Thyroid gland (tissue), 4 donors: ENCODE data around the gene JAKMIP1. TPM values are rescaled to one million over a fixed set of nuclear protein-coding genes. Genes with fewer than 3 reads are reported as not detected.

Source experiments
- DNase-seq, 2 donors: peaks; one replicate each; pipeline ENCODE4 v3.0.0-alpha.2; 2019
- H3K27ac ChIP-seq, 3 donors: fragments of 200-600 bp; sonication (generic); 1 replicate in 2 of 3; 2 replicates in 1 of 3; pipeline ENCODE4 v1.5.1; 2016 to 2019; ENCODE audit warnings: mild to moderate bottlenecking in 1 of 3, moderate library complexity in 1 of 3
- H3K27me3 ChIP-seq: fragments of 200-600 bp; sonication (generic); one replicate; pipeline ENCODE4 v1.5.1; 2019
- H3K36me3 ChIP-seq, 2 donors: fragments of 200-600 bp; sonication (generic); one replicate each; pipeline ENCODE4 v1.5.1; 2016 to 2019
- H3K4me1 ChIP-seq, 2 donors: fragments of 200-600 bp; sonication (generic); one replicate each; pipeline ENCODE4 v1.5.1; 2017 to 2019
- H3K4me3 ChIP-seq, 3 donors: fragments of 200-600 bp; sonication (generic); replicated peaks in 1 of 3; 1 replicate in 2 of 3; 2 replicates in 1 of 3; pipeline ENCODE4 v1.5.1; 2016; ENCODE audit warnings: mild to moderate bottlenecking in 1 of 3
- H3K9me3 ChIP-seq: fragments of 200-600 bp; sonication (generic); one replicate; pipeline ENCODE4 v1.5.1; 2017
- CTCF ChIP-seq, 6 experiments: fragments of 200-600 bp in 3 of 6; fragments of 450-650 bp in 3 of 6; sonication (generic) in 3 of 6; IDR thresholded peaks; one replicate each; pipeline ENCODE4 v1.5.1; 2016 to 2019; ENCODE audit warnings: antibody characterized with exemption in 6 of 6, mild to moderate bottlenecking in 2 of 6, inconsistent platforms in 1 of 6, moderate library complexity in 1 of 6
- POLR2A ChIP-seq, 2 donors: fragments of 450-650 bp; IDR thresholded peaks; one replicate each; pipeline ENCODE4 v1.6.1; 2017; ENCODE audit warnings: antibody characterized with exemption in 2 of 2, mild to moderate bottlenecking in 2 of 2, moderate library complexity in 1 of 2
- WGBS, 2 donors: methylation state at CpG; one replicate each; pipeline ENCODE4 v1.1.5; 2017; 5-methylcytosine and 5-hydroxymethylcytosine counted together
- intact Hi-C: fragments of 100-400 bp; cut with DNase I; formaldehyde crosslinking; loops from one replicate; pipeline ENCODE4 v1.15.1; 2023
- total RNA-seq, 4 donors: library from RNA; depleted of rRNA; stranded (reverse); fragments of >200 nt; gene quantifications; one replicate each; pipeline ENCODE4 v1.2.3, GENCODE V29; 2016

Gene JAKMIP1
- total RNA-seq, 4 donors from 2014 or later = 0.67 to 1.9 (median 1.1) TPM

DNA sequence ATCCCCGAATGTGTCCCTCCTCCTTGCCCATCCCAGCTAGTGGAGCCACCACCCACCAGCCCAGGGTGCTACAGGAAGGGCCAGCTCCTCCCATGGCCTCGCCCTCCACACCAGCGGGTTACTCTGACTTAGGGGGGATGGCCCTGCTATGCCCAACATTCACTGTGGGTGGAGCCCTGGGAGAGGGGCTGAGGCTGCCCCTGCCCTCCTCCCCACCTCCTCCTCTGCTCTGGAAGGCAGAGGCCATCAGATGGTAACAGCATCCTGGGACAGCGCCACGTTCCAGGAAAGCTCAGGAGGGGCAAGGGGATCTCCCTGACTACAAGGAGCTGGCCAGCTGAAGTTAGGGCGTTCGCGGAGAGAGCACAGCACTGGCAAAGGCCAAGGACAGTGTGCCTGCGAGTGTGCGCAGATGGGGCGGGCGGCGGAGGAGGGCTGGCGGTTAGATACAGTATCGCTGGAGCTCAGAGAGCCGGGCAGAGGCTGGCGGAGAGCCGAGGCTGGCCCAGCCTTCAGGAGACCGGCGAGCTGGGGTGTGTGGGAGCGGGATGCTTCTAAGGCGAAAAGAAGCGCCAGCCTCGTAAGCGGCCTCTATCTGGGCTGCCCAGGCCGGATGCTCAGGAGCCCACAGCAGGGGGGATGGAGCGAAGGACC is 1.5 kb downstream of the JAKMIP1 start:
- intact Hi-C loops = no loop called here

GRCh38 chr4:6198278-6198677 is 2.1 kb downstream of the JAKMIP1 start:
- Histone ChIP-seq H3K9me3 (no peaks in the 10 kb centered on the region), H3K36me3 (no peaks in the 10 kb centered on the region), H3K4me3 (no peak overlapping the region), H3K4me1 (peaks cover 5 to 15% of the 10 kb centered on the region in 2 donors), H3K27ac (no peak overlapping the region), H3K27me3 (peaks cover 9% of the 10 kb centered on the region)
- WGBS, 2 donors = 51 to 52% methylated on average over 6 of the region's 6 CpGs
- TF ChIP-seq CTCF (IDR thresholded peaks at IDR 0.05) (no peak), POLR2A (IDR thresholded peaks at IDR 0.05) (no peak)
- intact Hi-C loops = no loop called here
- DNase-seq = no peak

More for the DNA sequence above, 1.5 kb downstream of the JAKMIP1 start:
- DNase-seq = no peak
- 0 to 4% methylated on average over 4 to 25 of the region's 27 CpGs for WGBS, 2 donors
- no peak for TF ChIP-seq POLR2A (IDR thresholded peaks at IDR 0.05)
- no peak for TF ChIP-seq CTCF (IDR thresholded peaks at IDR 0.05)
- Histone ChIP-seq H3K9me3 (no peaks in the 10 kb centered on the region), H3K4me3 (peak overlapping the region in 1 of 3 donors; percentile 48), H3K27ac (no peak overlapping the region), H3K27me3 (peaks cover 9% of the 10 kb centered on the region), H3K4me1 (peaks cover 5 to 15% of the 10 kb centered on the region in 2 donors), H3K36me3 (no peaks in the 10 kb centered on the region)

GRCh38 chr4:6197433-6198174 is 2.7 kb downstream of the JAKMIP1 start:
- H3K4me1 ChIP-seq = peaks cover 5 to 15% of the 10 kb centered on the region in 2 donors
- no peaks in the 10 kb centered on the region for H3K36me3 ChIP-seq
- H3K27me3 ChIP-seq = peaks cover 9% of the 10 kb centered on the region
- H3K27ac ChIP-seq = no peak overlapping the region
- TF ChIP-seq POLR2A (IDR thresholded peaks at IDR 0.05) (no peak), CTCF (IDR thresholded peaks at IDR 0.05) (no peak)
- H3K4me3 ChIP-seq = no peak overlapping the region
- no peak for DNase-seq
- intact Hi-C loops = no loop called here
- WGBS, 2 donors = 58 to 67% methylated on average over 8 to 9 of the region's 9 CpGs
- no peaks in the 10 kb centered on the region for H3K9me3 ChIP-seq

DNA sequence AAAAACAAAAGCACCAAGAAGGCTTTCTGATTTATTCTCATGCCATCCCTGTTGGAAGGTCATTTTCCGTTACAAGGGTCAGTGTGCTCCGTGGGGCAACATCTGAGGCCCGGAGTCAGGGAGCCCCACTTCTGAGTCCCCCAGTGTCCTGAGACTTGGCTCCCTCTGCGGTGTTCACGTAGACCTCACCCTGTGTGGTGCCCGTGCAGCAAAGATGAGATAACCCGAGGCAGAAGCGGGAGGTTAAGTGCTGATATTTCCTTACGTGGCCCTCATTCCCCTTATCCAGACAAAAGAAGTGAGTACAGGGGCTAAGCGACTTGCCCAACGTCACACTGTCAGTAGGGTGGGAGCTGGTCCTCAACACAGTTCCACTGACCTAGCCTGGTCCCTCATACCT is 3.5 kb downstream of the JAKMIP1 start:
- DNase-seq = no peak
- Histone ChIP-seq H3K36me3 (no peaks in the 10 kb centered on the region), H3K4me1 (peaks cover 5 to 15% of the 10 kb centered on the region in 2 donors), H3K4me3 (no peak overlapping the region), H3K9me3 (no peaks in the 10 kb centered on the region), H3K27ac (no peak overlapping the region), H3K27me3 (peaks cover 9% of the 10 kb centered on the region)
- 83 to 87% methylated on average over 11 of the region's 11 CpGs for WGBS, 2 donors
- TF ChIP-seq CTCF (IDR thresholded peaks at IDR 0.05) (no peak), POLR2A (IDR thresholded peaks at IDR 0.05) (no peak)
- intact Hi-C loops = no loop called here

GRCh38 chr4:6196324-6196723 is 4.0 kb downstream of the JAKMIP1 start:
- Histone ChIP-seq H3K27me3 (peaks cover 9% of the 10 kb centered on the region), H3K4me1 (peaks cover 5 to 15% of the 10 kb centered on the region in 2 donors), H3K36me3 (no peaks in the 10 kb centered on the region), H3K4me3 (no peak overlapping the region), H3K9me3 (no peaks in the 10 kb centered on the region), H3K27ac (no peak overlapping the region)
- TF ChIP-seq CTCF (IDR thresholded peaks at IDR 0.05) = no peak
- no peak for TF ChIP-seq POLR2A (IDR thresholded peaks at IDR 0.05)
- no peak for DNase-seq
- WGBS, 2 donors = 79 to 90% methylated on average over 8 of the region's 8 CpGs
- intact Hi-C loops = no loop called here
